Transverse colon (tissue), 4 donors: Measurements from ENCODE around the gene CNOT6L.

ENCODE experiments used
- CTCF ChIP-seq, 5 experiments: fragments of 200-600 bp in 3 of 5; fragments of 450-650 bp in 2 of 5; sonication (generic) in 3 of 5; IDR thresholded peaks; 1 replicate in 2 of 5; 2 replicates in 3 of 5; pipeline ENCODE4 v1.5.1; 2016 to 2017; ENCODE audit warnings: antibody characterized with exemption in 5 of 5, inconsistent platforms in 3 of 5, mild to moderate bottlenecking in 2 of 5, moderate library complexity in 1 of 5
- POLR2A ChIP-seq: fragments of 450-650 bp; IDR thresholded peaks from one replicate; pipeline ENCODE4 v1.6.1; 2016; ENCODE audit warnings: antibody characterized with exemption, mild to moderate bottlenecking, moderate library complexity
- POLR2AphosphoS5 ChIP-seq, 3 donors: sonication (generic); formaldehyde crosslinking; IDR thresholded peaks; one replicate each; pipeline ENCODE4 v1.6.1; 2016; ENCODE audit warnings: antibody characterized with exemption in 3 of 3

- TF ChIP-seq CTCF (IDR thresholded peaks at IDR 0.05), result no peak
- TF ChIP-seq POLR2A, result no peak
- TF ChIP-seq POLR2AphosphoS5 (IDR thresholded peaks at IDR 0.05), result no peak
Observed at GRCh38 chr4:77762531-77762930, 56.6 kb downstream of the CNOT6L start.
